GM12878 (cell line): Measurements from ENCODE around the gene VSTM5. TPM values are rescaled to one million over a fixed set of nuclear protein-coding genes. Genes with fewer than 3 reads are reported as not detected.

ENCODE experiments used
- ATAC-seq: fragments of 200-7000 bp; cut with Tn5 transposase; 3 replicates; pipeline ENCODE4 v1.9.1; 2020; ENCODE audit warnings: mild to moderate bottlenecking, moderate library complexity
- BruUV-seq: library from RNA; stranded (reverse); fragments of 400-500 nt; replicated peaks from 2 replicates; lab custom pipeline; 2021; lab: Mats Ljungman, UMichigan
- CTCF ChIA-PET: fragments of 300-600 bp; sonication (Branson Sonifier 250); formaldehyde crosslinking; extraction: SDS; loops from one replicate; lab custom pipeline; 2021; ENCODE audit warnings: inconsistent platforms; lab: Yijun Ruan, JAX
- POLR2A ChIA-PET: fragments of 350-600 bp; formaldehyde crosslinking; extraction: SDS; loops from one replicate; lab custom pipeline; 2021; ENCODE audit warnings: inconsistent platforms; lab: Charles Lee
- RAD21 ChIA-PET: fragments of 300-600 bp; sonication (Branson Sonifier 250); formaldehyde crosslinking; loops from one replicate; lab custom pipeline; 2023; ENCODE audit warnings: antibody characterized with exemption; ENCODE audit not compliant: unreplicated experiment; lab: Charles Lee
- SMC1A ChIA-PET: fragments of 300-600 bp; sonication (Branson Sonifier 250); formaldehyde crosslinking; loops from one replicate; lab custom pipeline; 2023; ENCODE audit not compliant: unreplicated experiment, uncharacterized antibody; lab: Charles Lee
- DNase-seq: peaks from one replicate; pipeline ENCODE4 v3.0.0-alpha.2; 2011; ENCODE audit warnings: low read depth, low spot score
- FAIRE-seq: peaks from 3 replicates; lab custom pipeline; 2011; peaks lifted over from hg19 to GRCh38; lab: Jason Lieb, UNC
- H2AFZ ChIP-seq: 2 replicates; pipeline ENCODE4 v1.6.0; 2011; ENCODE audit warnings: low read depth, low read length, control low read depth; ENCODE audit not compliant: control insufficient read depth
- H3K27ac ChIP-seq: 2 replicates; pipeline ENCODE4 v1.5.1; 2011; ENCODE audit warnings: control low read depth; ENCODE audit not compliant: control insufficient read depth, insufficient read depth
- H3K27me3 ChIP-seq, 2 experiments: replicated peaks in 1 of 2; 2 replicates each; pipeline versions ENCODE4 v1.6.0 to v1.6.1; 2011; ENCODE audit warnings: low read length in 1 of 2; ENCODE audit not compliant: control insufficient read depth in 2 of 2, insufficient read depth in 2 of 2
- H3K36me3 ChIP-seq, 2 experiments: 2 replicates each; pipeline ENCODE4 v1.5.1; 2011; ENCODE audit warnings: low read length in 1 of 2; ENCODE audit not compliant: control insufficient read depth in 2 of 2, insufficient read depth in 2 of 2
- H3K4me1 ChIP-seq: 2 replicates; pipeline ENCODE4 v1.6.1; 2011; ENCODE audit warnings: mild to moderate bottlenecking, low read length, moderate library complexity, mixed read lengths; ENCODE audit not compliant: control insufficient read depth, insufficient read depth
- H3K4me2 ChIP-seq: 2 replicates; pipeline ENCODE4 v1.6.0; 2011; ENCODE audit warnings: control low read depth; ENCODE audit not compliant: control insufficient read depth, insufficient read depth
- H3K4me3 ChIP-seq: fragments of 200-600 bp; sonication (generic); 2 replicates; pipeline ENCODE4 v1.5.1; 2016
- H3K79me2 ChIP-seq: 2 replicates; pipeline ENCODE4 v1.6.0; 2011; ENCODE audit warnings: low read length; ENCODE audit not compliant: control insufficient read depth, insufficient read depth
- H3K9ac ChIP-seq: 2 replicates; pipeline ENCODE4 v1.8.0; 2011; ENCODE audit warnings: low read length, control low read depth, mixed read lengths; ENCODE audit not compliant: control insufficient read depth, insufficient read depth
- H3K9me3 ChIP-seq: replicated peaks from 3 replicates; pipeline ENCODE4 v1.5.1; 2011; ENCODE audit warnings: mild to moderate bottlenecking, low read length; ENCODE audit not compliant: control insufficient read depth, insufficient read depth
- H4K20me1 ChIP-seq: 2 replicates; pipeline ENCODE4 v1.6.0; 2011; ENCODE audit not compliant: control insufficient read depth, insufficient read depth
- BHLHE40 ChIP-seq, 2 experiments: fragments of 450-650 bp in 1 of 2; IDR thresholded peaks; 2 replicates each; pipeline ENCODE4 v1.6.1; 2011 to 2017; ENCODE audit warnings: low read depth in 2 of 2, borderline replicate concordance in 1 of 2, improper control_type of control experiment in 1 of 2, low read length in 1 of 2, mild to moderate bottlenecking in 1 of 2
- BRCA1 ChIP-seq: IDR thresholded peaks from 2 replicates; pipeline ENCODE4 v1.6.1; 2011; ENCODE audit warnings: low read depth, low read length, improper control_type of control experiment
- CHD4 ChIP-seq: fragments of 200-600 bp; sonication (generic); IDR thresholded peaks from 2 replicates; pipeline ENCODE4 v1.6.1; 2016; ENCODE audit warnings: mild to moderate bottlenecking
- CUX1 ChIP-seq: IDR thresholded peaks from 2 replicates; pipeline ENCODE4 v1.6.1; 2012; ENCODE audit warnings: improper control_type of control experiment, low read depth, low read length; ENCODE audit not compliant: insufficient replicate concordance
- DPF2 ChIP-seq: fragments of 450-650 bp; IDR thresholded peaks from 2 replicates; pipeline ENCODE4 v1.6.1; 2017; ENCODE audit warnings: mild to moderate bottlenecking
- KAT2A ChIP-seq: conservative IDR thresholded peaks from 2 replicates; pipeline ENCODE4 v1.6.1; 2011; ENCODE audit warnings: low read depth, low read length; ENCODE audit not compliant: control insufficient read depth
- KLF5 ChIP-seq: fragments of 450-650 bp; IDR thresholded peaks from 2 replicates; pipeline ENCODE4 v1.6.1; 2014; ENCODE audit warnings: mild to moderate bottlenecking; ENCODE audit not compliant: partially characterized antibody
- LARP7 ChIP-seq: fragments of 450-650 bp; IDR thresholded peaks from 2 replicates; pipeline ENCODE4 v1.6.1; 2017; ENCODE audit warnings: mild to moderate bottlenecking
- NFYA ChIP-seq: IDR thresholded peaks from 2 replicates; pipeline ENCODE4 v1.6.1; 2011; ENCODE audit warnings: low read depth, mild to moderate bottlenecking, low read length, improper control_type of control experiment, borderline replicate concordance
- NR2F1 ChIP-seq: fragments of 450-650 bp; conservative IDR thresholded peaks from 2 replicates; pipeline ENCODE4 v1.6.1; 2017; ENCODE audit warnings: mild to moderate bottlenecking
- RAD21 ChIP-seq: IDR thresholded peaks from 2 replicates; pipeline ENCODE4 v1.6.1; 2011; ENCODE audit warnings: mild to moderate bottlenecking, low read depth, low read length, moderate library complexity; ENCODE audit not compliant: insufficient read depth
- RELA ChIP-seq: fragments of 450-650 bp; IDR thresholded peaks from 2 replicates; pipeline ENCODE4 v1.8.0; 2014; ENCODE audit warnings: borderline replicate concordance; ENCODE audit not compliant: partially characterized antibody
- RUNX3 ChIP-seq: IDR thresholded peaks from 2 replicates; pipeline ENCODE4 v1.6.1; 2012; ENCODE audit warnings: low read length, inconsistent platforms
- SMAD5 ChIP-seq: IDR thresholded peaks from 2 replicates; pipeline ENCODE4 v1.6.1; 2016; ENCODE audit warnings: antibody characterized with exemption, low read depth
- TARDBP ChIP-seq: IDR thresholded peaks from 2 replicates; pipeline ENCODE4 v1.6.1; 2016; ENCODE audit warnings: borderline replicate concordance
- TBL1XR1 ChIP-seq: IDR thresholded peaks from 2 replicates; pipeline ENCODE4 v1.6.1; 2012; ENCODE audit warnings: low read depth, low read length, improper control_type of control experiment
- WGBS: methylation state at CpG from one replicate; pipeline ENCODE4 v1.1.6; 2016; ENCODE audit warnings: low lambda C conversion rate; ENCODE audit not compliant: insufficient replicate concordance, insufficient coverage; ENCODE audit errors: missing lambda C conversion rate; 5-methylcytosine and 5-hydroxymethylcytosine counted together
- in situ Hi-C: fragments of 300-500 bp; cut with MboI; formaldehyde crosslinking; loops from 9 replicates; pipeline ENCODE4 v1.14.3; 2018; ENCODE audit warnings: mixed read lengths
- intact Hi-C: fragments of 100-400 bp; cut with micrococcal nuclease; formaldehyde crosslinking; loops from one replicate; pipeline ENCODE4 v1.14.2; 2022; ENCODE audit not compliant: unreplicated experiment
- polyA plus RNA-seq, 11 experiments: library from polyadenylated mRNA; depleted of rRNA in 4 of 11; unstranded in 6 of 11; stranded (reverse) in 5 of 11; fragments of >200 nt; fragmentation: Nextera tagmentation in 4 of 11; fragmentation: Illumina TruSeq in 1 of 11; extraction: Ambion mirVana in 4 of 11; extraction: Trizol in 1 of 11; gene quantifications; 1 replicate in 1 of 11; 2 replicates in 10 of 11; pipeline versions ENCODE4 v1.2.1 to v1.2.3, GENCODE V29; 2011 to 2016; ENCODE audit warnings: inconsistent platforms in 2 of 11, missing spikeins in 2 of 11, low read depth in 1 of 11
- total RNA-seq, 4 experiments: library from RNA; depleted of rRNA in 3 of 4; stranded (reverse); fragments of >200 nt in 3 of 4; fragmentation: Illumina TruSeq in 1 of 4; extraction: Trizol in 1 of 4; gene quantifications; 2 replicates each; pipeline versions ENCODE4 v1.2.1 to v1.2.3, GENCODE V29; 2013 to 2021
- TF ChIP-seq, protein P1 (sequence below): fragments of 450-650 bp; IDR thresholded peaks from 2 replicates; pipeline ENCODE4 v1.6.1; 2016; ENCODE audit warnings: mild to moderate bottlenecking, moderate library complexity, borderline replicate concordance

VSTM5 gene
- total and polyA plus RNA-seq, 10 of the 15 experiments (the other 5 are each of a cell fraction or from before 2014, with no cell fraction given), result not detected

DNA sequence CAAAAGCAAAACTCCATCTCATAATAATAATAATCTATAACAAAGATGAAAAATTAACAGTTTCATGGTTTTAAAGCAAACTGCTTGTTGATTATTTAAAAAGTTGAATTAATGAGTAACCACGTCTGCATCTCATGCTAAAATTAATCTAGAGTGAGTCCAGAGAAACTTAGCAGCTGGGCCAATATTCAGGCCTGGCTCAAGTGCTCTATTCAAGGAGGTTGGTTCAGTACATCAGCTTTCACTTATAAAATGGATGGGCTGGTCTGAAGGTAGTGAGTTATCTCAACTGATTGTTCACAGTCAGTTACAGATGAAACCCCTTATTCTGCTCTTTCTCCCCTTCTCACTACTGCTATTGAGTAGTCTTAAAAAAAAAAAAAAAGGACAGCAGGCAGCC is 23.1 kb downstream of the VSTM5 start:
- WGBS, result 3% methylated on average over 1 of the region's 1 CpG
- no peak for TF ChIP-seq TARDBP
- TF ChIP-seq RAD21, result no peak
- TF ChIP-seq SMAD5, result no peak
- no peak for TF ChIP-seq KLF5
- no peak for TF ChIP-seq NFYA
- no peak for TF ChIP-seq KAT2A
- no peak for TF ChIP-seq RUNX3
- TF ChIP-seq BRCA1, result no peak
- no peak for TF ChIP-seq CHD4
- no peak for TF ChIP-seq NR2F1
- TF ChIP-seq CUX1, result no peak
- TF ChIP-seq, protein P1, sequence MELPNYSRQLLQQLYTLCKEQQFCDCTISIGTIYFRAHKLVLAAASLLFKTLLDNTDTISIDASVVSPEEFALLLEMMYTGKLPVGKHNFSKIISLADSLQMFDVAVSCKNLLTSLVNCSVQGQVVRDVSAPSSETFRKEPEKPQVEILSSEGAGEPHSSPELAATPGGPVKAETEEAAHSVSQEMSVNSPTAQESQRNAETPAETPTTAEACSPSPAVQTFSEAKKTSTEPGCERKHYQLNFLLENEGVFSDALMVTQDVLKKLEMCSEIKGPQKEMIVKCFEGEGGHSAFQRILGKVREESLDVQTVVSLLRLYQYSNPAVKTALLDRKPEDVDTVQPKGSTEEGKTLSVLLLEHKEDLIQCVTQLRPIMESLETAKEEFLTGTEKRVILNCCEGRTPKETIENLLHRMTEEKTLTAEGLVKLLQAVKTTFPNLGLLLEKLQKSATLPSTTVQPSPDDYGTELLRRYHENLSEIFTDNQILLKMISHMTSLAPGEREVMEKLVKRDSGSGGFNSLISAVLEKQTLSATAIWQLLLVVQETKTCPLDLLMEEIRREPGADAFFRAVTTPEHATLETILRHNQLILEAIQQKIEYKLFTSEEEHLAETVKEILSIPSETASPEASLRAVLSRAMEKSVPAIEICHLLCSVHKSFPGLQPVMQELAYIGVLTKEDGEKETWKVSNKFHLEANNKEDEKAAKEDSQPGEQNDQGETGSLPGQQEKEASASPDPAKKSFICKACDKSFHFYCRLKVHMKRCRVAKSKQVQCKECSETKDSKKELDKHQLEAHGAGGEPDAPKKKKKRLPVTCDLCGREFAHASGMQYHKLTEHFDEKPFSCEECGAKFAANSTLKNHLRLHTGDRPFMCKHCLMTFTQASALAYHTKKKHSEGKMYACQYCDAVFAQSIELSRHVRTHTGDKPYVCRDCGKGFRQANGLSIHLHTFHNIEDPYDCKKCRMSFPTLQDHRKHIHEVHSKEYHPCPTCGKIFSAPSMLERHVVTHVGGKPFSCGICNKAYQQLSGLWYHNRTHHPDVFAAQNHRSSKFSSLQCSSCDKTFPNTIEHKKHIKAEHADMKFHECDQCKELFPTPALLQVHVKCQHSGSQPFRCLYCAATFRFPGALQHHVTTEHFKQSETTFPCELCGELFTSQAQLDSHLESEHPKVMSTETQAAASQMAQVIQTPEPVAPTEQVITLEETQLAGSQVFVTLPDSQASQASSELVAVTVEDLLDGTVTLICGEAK, result no peak
- TF ChIP-seq DPF2, result no peak
- no peak for TF ChIP-seq LARP7
- no peak for TF ChIP-seq TBL1XR1
- no peak for TF ChIP-seq RELA
- TF ChIP-seq BHLHE40 (IDR thresholded peaks at IDR 0.05; ENCODE audit: borderline replicate concordance in 1 of 2, low read depth in 2 of 2, low read length in 1 of 2), result no peak
- Histone ChIP-seq H3K79me2 (no peaks in the 10 kb centered on the region), H2AFZ (no peak overlapping the region), H3K4me1 (no peaks in the 10 kb centered on the region), H3K4me2 (no peak overlapping the region), H3K9ac (no peak overlapping the region), H3K9me3 (no peaks in the 10 kb centered on the region), H3K4me3 (no peak overlapping the region), H3K36me3 (no peaks in the 10 kb centered on the region), H3K27me3 (no peaks in the 10 kb centered on the region; a peak in 1 of 4 replicates), H3K27ac (no peak overlapping the region), H4K20me1 (no peaks in the 10 kb centered on the region)
- BruUV-seq, result no TSS peak
- CTCF ChIA-PET, result no interaction called here
- intact Hi-C loops, result no loop called here
- FAIRE-seq (no peak), ATAC-seq (no peak), DNase-seq (no peak)
- RAD21 ChIA-PET, result no interaction called here
- SMC1A ChIA-PET, result no interaction called here
- in situ Hi-C loops, result no loop called here
- POLR2A ChIA-PET, result no interaction called here
